Cardiac muscle cell (in vitro differentiated cells and primary cell): Measurements from ENCODE around the gene FMO3. TPM values are rescaled to one million over a fixed set of nuclear protein-coding genes. Genes with fewer than 3 reads are reported as not detected.

Experiments used
- DNase-seq, 2 donors: peaks; one replicate each; pipeline versions ENCODE4 v3.0.0 to v3.0.0-alpha.2; 2010 to 2017; ENCODE audit warnings: low read depth in 1 of 2, low spot score in 1 of 2
- H3K27ac ChIP-seq: fragments of 200-600 bp; sonication (generic); 2 replicates; pipeline ENCODE4 v1.5.1; 2016
- H3K27me3 ChIP-seq: fragments of 200-600 bp; sonication (generic); 2 replicates; pipeline ENCODE4 v1.6.0; 2016; ENCODE audit warnings: control low read depth
- H3K36me3 ChIP-seq: fragments of 200-600 bp; sonication (generic); 2 replicates; pipeline ENCODE4 v1.5.1; 2016; ENCODE audit warnings: control low read depth
- H3K4me1 ChIP-seq: fragments of 200-600 bp; sonication (generic); 2 replicates; pipeline ENCODE4 v1.8.1; 2017; ENCODE audit warnings: low read depth, mild to moderate bottlenecking, mixed run types
- H3K4me3 ChIP-seq: fragments of 200-600 bp; sonication (generic); 2 replicates; pipeline ENCODE4 v1.5.1; 2016; ENCODE audit warnings: mild to moderate bottlenecking
- H3K9me3 ChIP-seq: fragments of 200-600 bp; sonication (generic); 2 replicates; pipeline ENCODE4 v1.5.1; 2017; ENCODE audit warnings: low read depth, mild to moderate bottlenecking, control low read depth
- CTCF ChIP-seq: IDR thresholded peaks from 2 replicates; pipeline ENCODE4 v1.5.1; 2012; ENCODE audit warnings: low read depth, mild to moderate bottlenecking, low read length
- polyA plus RNA-seq: library from polyadenylated mRNA; unstranded; fragments of >200 nt; fragmentation: Nextera tagmentation; extraction: Ambion mirVana; gene quantifications from 2 replicates; pipeline ENCODE4 v1.2.1, GENCODE V29; 2016
- total RNA-seq: library from RNA; depleted of rRNA; stranded (reverse); fragments of >200 nt; gene quantifications from 2 replicates; pipeline ENCODE4 v1.2.3, GENCODE V29; 2016

FMO3 gene
- total and polyA plus RNA-seq, 2 experiments from 2014 or later: not detected

- no peak for TF ChIP-seq CTCF
- Histone ChIP-seq H3K4me3 (no peak overlapping the region), H3K36me3 (no peaks in the 10 kb centered on the region), H3K9me3 (no peaks in the 10 kb centered on the region), H3K4me1 (no peaks in the 10 kb centered on the region), H3K27ac (no peak overlapping the region), H3K27me3 (no peaks in the 10 kb centered on the region)
- no peak for DNase-seq
These were observed 64.8 kb downstream of the FMO3 start for GRCh38 chr1:171155484-171155883.

GRCh38 chr1:171158096-171158495, 67.4 kb downstream of the FMO3 start:
- no peak overlapping the region for H3K27ac ChIP-seq
- H3K9me3 ChIP-seq: no peaks in the 10 kb centered on the region
- H3K4me3 ChIP-seq: no peak overlapping the region
- H3K4me1 ChIP-seq: no peaks in the 10 kb centered on the region
- DNase-seq: peak in 1 of 2 donors; percentile 12
- no peaks in the 10 kb centered on the region for H3K36me3 ChIP-seq
- TF ChIP-seq CTCF: no peak
- H3K27me3 ChIP-seq: no peaks in the 10 kb centered on the region

DNA sequence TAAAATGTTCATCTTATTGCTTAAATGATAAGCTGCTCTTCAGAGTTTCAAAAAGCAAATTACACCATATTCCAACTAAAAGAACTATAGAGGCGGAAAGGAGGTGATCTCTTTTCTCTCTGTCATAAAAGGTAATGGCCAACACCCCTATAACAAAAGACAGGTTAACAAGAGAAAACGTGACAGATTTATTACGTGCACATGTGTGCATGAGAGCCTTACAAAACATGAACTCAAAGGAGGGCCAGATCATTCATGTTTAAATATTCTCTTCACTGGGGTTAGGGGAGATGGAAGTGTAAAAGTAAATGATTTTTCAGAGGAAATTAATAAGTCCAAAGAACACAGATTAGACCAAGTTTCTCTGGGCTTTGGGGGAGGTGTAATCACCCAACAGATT, 67.8 kb downstream of the FMO3 start:
- TF ChIP-seq CTCF: no peak
- H3K9me3 ChIP-seq: no peaks in the 10 kb centered on the region
- no peak overlapping the region for H3K27ac ChIP-seq
- no peaks in the 10 kb centered on the region for H3K36me3 ChIP-seq
- DNase-seq: no peak
- no peaks in the 10 kb centered on the region for H3K4me1 ChIP-seq
- no peaks in the 10 kb centered on the region for H3K27me3 ChIP-seq
- H3K4me3 ChIP-seq: no peak overlapping the region

DNA sequence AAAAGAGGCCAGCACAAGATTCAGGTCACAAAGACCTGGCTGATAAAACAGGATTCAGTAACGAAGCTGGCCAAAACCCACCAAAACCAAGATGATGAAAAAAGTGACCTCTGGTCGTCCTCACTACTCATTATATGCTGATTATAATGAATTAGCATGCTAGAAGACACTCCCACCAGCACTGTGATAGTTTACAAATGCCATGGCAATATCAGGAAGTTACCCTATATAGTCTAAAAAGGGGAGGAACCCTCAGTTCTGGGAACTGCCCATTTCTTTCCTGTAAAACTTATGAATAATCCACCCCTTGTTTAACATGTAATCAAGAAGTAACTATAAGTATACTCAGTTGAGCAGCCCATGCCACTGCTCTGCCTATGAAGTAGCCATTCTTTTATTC, 68.4 kb downstream of the FMO3 start:
- no peak for TF ChIP-seq CTCF
- Histone ChIP-seq H3K27ac (no peak overlapping the region), H3K4me3 (no peak overlapping the region), H3K9me3 (no peaks in the 10 kb centered on the region), H3K36me3 (no peaks in the 10 kb centered on the region), H3K27me3 (no peaks in the 10 kb centered on the region), H3K4me1 (no peaks in the 10 kb centered on the region)
- DNase-seq: no peak

DNA sequence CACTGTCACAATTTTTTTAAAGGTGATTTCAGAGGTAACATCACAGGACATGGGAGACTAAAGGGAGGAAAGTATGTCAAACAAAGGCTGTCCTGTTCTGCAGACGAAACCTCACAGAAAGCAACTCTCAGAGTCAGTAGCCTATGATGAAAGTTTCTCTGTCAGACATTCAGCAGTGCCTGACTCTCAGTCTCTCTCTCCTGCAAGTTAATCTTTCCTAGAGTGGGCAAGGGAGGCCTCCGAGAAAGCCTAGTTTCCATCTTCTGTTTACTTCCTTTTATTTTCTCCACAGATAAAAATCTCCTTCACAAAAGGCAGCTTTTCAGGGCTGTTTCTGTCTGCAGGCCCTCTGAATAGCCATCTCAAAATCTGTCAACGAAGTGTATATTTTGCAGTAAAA, 69.5 kb downstream of the FMO3 start:
- DNase-seq: peak; percentile 8 to 17
- Histone ChIP-seq H3K36me3 (no peaks in the 10 kb centered on the region), H3K9me3 (no peaks in the 10 kb centered on the region), H3K4me1 (no peaks in the 10 kb centered on the region), H3K27me3 (no peaks in the 10 kb centered on the region), H3K27ac (no peak overlapping the region), H3K4me3 (no peak overlapping the region)
- no peak for TF ChIP-seq CTCF

GRCh38 chr1:171160639-171161354, 70.1 kb downstream of the FMO3 start:
- TF ChIP-seq CTCF: no peak
- Histone ChIP-seq H3K4me1 (no peaks in the 10 kb centered on the region), H3K4me3 (no peak overlapping the region), H3K27me3 (no peaks in the 10 kb centered on the region), H3K9me3 (no peaks in the 10 kb centered on the region), H3K36me3 (no peaks in the 10 kb centered on the region), H3K27ac (no peak overlapping the region)
- DNase-seq: peak in 1 of 2 donors; percentile 61
